GM10248 (cell line): ENCODE data around the gene SH3RF3.

Experiments
- CTCF ChIA-PET: fragments of 300-600 bp; sonication (Branson Sonifier 250); formaldehyde crosslinking; extraction: SDS; loops from one replicate; lab custom pipeline; 2021; ENCODE audit warnings: antibody characterized with exemption; lab: Yijun Ruan, JAX
- POLR2A ChIA-PET: fragments of 350-650 bp; sonication (Branson Sonifier 250); formaldehyde crosslinking; extraction: SDS; loops from one replicate; lab custom pipeline; 2020; ENCODE audit warnings: antibody characterized with exemption; lab: Yijun Ruan, JAX
- DNase-seq: peaks from one replicate; pipeline ENCODE4 v3.0.0; 2012; ENCODE audit errors: extremely low spot score
- TF ChIP-seq, protein P1 (sequence below): IDR thresholded peaks from 2 replicates; pipeline ENCODE4 v1.5.1; 2012; ENCODE audit warnings: mild to moderate bottlenecking, low read depth; ENCODE audit errors: extremely low read depth, missing control alignments, control extremely low read depth

Gene SH3RF3

DNA sequence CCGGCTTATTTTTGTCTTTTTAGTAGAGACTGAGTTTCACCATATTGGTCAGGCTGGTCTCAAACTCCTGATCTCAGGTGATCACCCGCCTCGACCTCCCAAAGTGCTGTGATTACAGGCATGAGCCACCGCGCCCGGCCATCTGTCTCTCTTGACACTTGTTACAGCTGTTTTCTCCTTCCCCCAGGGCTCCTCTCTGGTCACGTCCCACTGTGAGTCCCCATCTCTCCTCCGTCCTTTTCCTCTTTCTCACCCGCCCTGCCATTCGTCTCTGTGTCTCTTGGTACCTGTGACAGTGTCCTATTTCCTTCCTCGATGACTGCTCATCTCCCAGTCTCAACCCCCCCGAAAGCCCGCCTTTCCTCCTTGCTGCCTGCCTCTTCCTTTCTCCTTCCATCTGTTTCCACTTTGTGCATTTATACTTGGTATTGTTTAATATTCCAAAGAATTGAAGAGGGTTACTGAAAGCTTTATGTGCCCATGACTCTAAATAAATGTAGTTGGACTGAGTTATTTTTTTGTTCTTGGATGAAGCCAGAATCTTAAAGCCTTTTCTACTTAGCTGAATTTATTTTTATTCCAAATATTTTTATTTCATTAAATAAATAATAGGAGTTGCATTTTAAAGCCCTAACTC lies 241.5 kb downstream of the SH3RF3 start:
- no peak for DNase-seq
- TF ChIP-seq, protein P1, sequence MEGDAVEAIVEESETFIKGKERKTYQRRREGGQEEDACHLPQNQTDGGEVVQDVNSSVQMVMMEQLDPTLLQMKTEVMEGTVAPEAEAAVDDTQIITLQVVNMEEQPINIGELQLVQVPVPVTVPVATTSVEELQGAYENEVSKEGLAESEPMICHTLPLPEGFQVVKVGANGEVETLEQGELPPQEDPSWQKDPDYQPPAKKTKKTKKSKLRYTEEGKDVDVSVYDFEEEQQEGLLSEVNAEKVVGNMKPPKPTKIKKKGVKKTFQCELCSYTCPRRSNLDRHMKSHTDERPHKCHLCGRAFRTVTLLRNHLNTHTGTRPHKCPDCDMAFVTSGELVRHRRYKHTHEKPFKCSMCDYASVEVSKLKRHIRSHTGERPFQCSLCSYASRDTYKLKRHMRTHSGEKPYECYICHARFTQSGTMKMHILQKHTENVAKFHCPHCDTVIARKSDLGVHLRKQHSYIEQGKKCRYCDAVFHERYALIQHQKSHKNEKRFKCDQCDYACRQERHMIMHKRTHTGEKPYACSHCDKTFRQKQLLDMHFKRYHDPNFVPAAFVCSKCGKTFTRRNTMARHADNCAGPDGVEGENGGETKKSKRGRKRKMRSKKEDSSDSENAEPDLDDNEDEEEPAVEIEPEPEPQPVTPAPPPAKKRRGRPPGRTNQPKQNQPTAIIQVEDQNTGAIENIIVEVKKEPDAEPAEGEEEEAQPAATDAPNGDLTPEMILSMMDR, result no peak
- ChIA-PET POLR2A (no interaction called here), CTCF (no interaction called here)

DNA sequence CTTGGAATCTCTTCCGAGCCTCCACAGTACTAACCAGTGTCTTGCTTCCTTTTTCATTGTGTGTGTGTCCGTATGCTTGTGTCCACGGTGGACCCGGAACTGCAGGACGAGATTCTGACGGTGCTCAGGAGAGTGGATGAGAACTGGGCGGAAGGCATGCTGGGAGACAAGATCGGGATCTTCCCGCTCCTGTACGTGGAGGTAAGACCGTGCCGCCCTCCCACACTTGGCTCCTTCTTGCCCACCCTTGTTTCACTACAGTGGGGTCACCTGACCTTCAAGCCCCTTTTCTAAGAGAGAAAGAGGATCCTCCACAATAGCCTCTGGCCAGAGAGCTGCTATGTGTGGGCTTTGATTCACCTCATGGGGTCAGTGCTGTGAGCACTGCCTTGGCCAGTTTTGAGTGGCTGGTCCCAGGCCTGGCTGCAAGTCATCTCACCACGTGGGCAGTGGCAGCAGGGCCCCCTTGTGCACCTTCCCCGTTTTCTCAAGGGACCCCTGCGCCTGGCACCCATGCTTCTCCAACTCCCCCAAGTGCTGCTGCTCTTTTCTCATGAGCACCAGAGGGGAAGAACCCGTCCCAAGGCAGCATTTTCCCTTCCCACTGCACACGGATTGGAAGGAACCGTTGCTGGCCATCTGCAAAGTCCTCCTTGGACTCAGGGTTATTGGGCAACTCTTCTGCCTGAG lies 242.6 kb downstream of the SH3RF3 start:
- no peak for DNase-seq
- TF ChIP-seq, protein P1, result no peak
- POLR2A ChIA-PET, result no interaction called here
- CTCF ChIA-PET, result interaction anchor here (1.2 kb wide), 1 partner anchor 17 kb away, joined by 3 read pairs; no protein-coding TSS in a partner anchor

DNA sequence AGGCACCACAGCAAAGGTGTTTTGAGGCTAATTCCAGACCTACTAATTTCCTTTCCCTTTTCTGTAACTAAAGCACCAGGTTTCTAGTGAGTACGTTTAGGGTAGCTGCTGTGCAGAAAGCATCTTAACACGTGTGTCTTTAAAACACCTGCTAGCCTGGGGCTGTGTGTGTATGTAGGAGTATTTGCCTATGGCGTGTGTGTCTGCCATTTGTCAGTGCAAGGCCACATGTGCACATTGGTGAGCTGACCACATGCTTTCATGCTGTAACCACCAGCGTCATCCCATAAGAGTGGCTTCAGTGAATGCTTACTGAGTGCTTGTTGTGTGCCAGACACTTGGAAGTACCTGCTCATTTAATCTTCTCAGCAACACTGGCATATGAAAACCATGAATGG lies 243.2 kb downstream of the SH3RF3 start:
- no peak for DNase-seq
- CTCF ChIA-PET, result interaction anchor here (1.2 kb wide), 1 partner anchor 17 kb away, joined by 3 read pairs; no protein-coding TSS in a partner anchor
- POLR2A ChIA-PET, result no interaction called here
- TF ChIP-seq, protein P1, result no peak

DNA sequence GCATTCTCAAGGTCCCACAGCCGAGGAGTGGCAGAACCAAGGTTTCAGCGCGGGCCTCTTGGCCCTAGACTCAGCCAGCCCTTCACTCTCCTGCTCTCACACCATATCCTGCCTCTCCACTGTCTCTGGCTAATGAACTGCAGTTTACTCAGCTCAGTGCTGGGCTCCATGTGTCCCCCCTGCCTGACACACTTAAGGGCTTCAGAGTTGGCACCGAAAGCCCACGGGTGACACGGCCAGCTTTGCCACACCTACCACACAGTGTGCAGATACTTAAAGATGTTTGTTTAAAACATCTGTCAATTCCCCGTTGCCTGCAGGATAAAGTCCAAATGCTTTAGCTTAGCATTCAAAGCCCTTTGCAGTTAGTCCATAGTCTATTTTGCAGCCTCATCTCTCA lies 243.6 kb downstream of the SH3RF3 start:
- DNase-seq, result no peak
- POLR2A ChIA-PET, result no interaction called here

GRCh38 chr2:109373791-109374547 lies 245.0 kb downstream of the SH3RF3 start:
- ChIA-PET POLR2A (no interaction called here), CTCF (no interaction called here)
- TF ChIP-seq, protein P1, result no peak
- DNase-seq, result no peak

More for the DNA sequence above, 243.6 kb downstream of the SH3RF3 start:
- CTCF ChIA-PET, result interaction anchor here (1.2 kb wide), 1 partner anchor 16 kb away, joined by 3 read pairs; no protein-coding TSS in a partner anchor
- TF ChIP-seq, protein P1, result no peak

DNA sequence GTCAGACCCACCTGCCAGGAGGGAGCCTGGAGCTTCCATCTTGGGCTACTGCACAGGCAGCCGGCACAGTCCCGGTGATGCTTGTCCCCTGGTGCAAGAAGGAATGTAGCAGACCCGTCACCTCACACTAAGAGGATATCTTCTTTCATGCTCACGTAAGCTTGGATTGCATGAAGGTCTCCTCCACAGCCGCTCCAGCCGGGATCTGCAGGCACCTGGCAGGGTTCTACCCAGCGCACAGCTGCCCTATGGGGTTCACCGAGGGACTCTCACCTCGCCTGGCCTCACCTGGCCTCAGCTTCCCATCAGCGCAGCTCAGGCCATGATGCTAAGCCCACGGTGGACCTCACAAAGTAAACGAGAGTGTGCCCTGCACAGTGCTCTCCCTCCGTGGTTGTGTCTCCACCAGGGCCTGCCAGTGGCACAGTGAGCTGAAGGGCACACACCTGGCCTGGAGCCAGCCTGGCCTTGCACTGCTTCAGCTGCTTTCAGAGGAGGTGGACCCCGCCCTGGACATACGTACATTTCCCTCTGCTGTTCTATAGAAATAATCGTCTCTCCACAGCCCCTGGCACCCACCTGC lies 245.6 kb downstream of the SH3RF3 start:
- POLR2A ChIA-PET, result no interaction called here
- CTCF ChIA-PET, result no interaction called here
- DNase-seq, result no peak
- TF ChIP-seq, protein P1, result no peak
